ENCODE results near the gene SSTR3. TPM values are rescaled to one million over a fixed set of nuclear protein-coding genes. Genes with fewer than 3 reads are reported as not detected.

The SSTR3 gene
- total and polyA plus RNA-seq, 2 of the 13 experiments (the other 11 are each of a cell fraction or from before 2014, with no cell fraction given): 0.08 to 0.64 TPM

DNA sequence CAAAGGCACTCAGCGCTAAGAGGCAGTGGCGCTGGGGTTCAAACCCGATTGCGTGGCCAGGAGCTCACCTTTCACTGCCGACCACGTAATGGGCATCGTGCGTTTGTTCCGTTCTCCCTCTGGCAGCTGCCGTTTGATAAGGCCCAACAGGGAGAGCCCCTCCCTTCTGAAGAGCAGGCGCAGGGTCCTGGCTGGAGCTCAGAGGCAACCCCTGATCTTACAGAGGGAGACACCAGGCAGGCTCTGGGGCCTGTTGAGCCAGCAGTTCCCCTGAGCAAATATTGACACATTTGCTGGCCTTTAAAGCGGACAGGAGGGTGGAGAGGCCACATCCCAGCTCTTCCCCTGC, 12.5 kb downstream of the SSTR3 start (continued):
- TF ChIP-seq, protein P1, sequence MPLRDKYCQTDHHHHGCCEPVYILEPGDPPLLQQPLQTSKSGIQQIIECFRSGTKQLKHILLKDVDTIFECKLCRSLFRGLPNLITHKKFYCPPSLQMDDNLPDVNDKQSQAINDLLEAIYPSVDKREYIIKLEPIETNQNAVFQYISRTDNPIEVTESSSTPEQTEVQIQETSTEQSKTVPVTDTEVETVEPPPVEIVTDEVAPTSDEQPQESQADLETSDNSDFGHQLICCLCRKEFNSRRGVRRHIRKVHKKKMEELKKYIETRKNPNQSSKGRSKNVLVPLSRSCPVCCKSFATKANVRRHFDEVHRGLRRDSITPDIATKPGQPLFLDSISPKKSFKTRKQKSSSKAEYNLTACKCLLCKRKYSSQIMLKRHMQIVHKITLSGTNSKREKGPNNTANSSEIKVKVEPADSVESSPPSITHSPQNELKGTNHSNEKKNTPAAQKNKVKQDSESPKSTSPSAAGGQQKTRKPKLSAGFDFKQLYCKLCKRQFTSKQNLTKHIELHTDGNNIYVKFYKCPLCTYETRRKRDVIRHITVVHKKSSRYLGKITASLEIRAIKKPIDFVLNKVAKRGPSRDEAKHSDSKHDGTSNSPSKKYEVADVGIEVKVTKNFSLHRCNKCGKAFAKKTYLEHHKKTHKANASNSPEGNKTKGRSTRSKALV (CRISPR knock-in tag; IDR thresholded peaks at IDR 0.05): no peak; the same call in 1 of the 2 replicates
- TF ChIP-seq SRY (CRISPR knock-in tag; IDR thresholded peaks at IDR 0.05): no peak
- TF ChIP-seq, protein P2, sequence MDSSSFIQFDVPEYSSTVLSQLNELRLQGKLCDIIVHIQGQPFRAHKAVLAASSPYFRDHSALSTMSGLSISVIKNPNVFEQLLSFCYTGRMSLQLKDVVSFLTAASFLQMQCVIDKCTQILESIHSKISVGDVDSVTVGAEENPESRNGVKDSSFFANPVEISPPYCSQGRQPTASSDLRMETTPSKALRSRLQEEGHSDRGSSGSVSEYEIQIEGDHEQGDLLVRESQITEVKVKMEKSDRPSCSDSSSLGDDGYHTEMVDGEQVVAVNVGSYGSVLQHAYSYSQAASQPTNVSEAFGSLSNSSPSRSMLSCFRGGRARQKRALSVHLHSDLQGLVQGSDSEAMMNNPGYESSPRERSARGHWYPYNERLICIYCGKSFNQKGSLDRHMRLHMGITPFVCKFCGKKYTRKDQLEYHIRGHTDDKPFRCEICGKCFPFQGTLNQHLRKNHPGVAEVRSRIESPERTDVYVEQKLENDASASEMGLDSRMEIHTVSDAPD (CRISPR knock-in tag; IDR thresholded peaks at IDR 0.05): no peak; the same call in 1 of the 2 replicates
- TF ChIP-seq DR1 (CRISPR knock-in tag; IDR thresholded peaks at IDR 0.05): no peak
- 0 out of 2 replicates have a peak, but pooled peaks have one; percentile 18 for TF ChIP-seq ZNF816 (CRISPR knock-in tag; IDR thresholded peaks at IDR 0.05; ENCODE audit: borderline replicate concordance)
- peak; percentile 60 for TF ChIP-seq SP5 (CRISPR knock-in tag; IDR thresholded peaks at IDR 0.05; ENCODE audit: borderline replicate concordance, low read depth)
- no peak for TF ChIP-seq ZNF225 (CRISPR knock-in tag; IDR thresholded peaks at IDR 0.05)
- TF ChIP-seq RXRB (CRISPR knock-in tag; IDR thresholded peaks at IDR 0.05; ENCODE audit: borderline replicate concordance): peak; percentile 49; the same call in 1 of the 2 replicates
- no peak for TF ChIP-seq ZNF160 (CRISPR knock-in tag; IDR thresholded peaks at IDR 0.05)
- no peak for TF ChIP-seq ZBTB1 (CRISPR knock-in tag; IDR thresholded peaks at IDR 0.05; ENCODE audit: borderline replicate concordance)
- peak in 1 of 2 experiments; percentile 19; a peak in 1 of 4 replicates for TF ChIP-seq MAFK (conservative IDR thresholded peaks at IDR 0.05 in 1 of 2, IDR thresholded peaks at IDR 0.05 in 1 of 2; ENCODE audit: low read length in 2 of 2)
- TF ChIP-seq, protein P3, sequence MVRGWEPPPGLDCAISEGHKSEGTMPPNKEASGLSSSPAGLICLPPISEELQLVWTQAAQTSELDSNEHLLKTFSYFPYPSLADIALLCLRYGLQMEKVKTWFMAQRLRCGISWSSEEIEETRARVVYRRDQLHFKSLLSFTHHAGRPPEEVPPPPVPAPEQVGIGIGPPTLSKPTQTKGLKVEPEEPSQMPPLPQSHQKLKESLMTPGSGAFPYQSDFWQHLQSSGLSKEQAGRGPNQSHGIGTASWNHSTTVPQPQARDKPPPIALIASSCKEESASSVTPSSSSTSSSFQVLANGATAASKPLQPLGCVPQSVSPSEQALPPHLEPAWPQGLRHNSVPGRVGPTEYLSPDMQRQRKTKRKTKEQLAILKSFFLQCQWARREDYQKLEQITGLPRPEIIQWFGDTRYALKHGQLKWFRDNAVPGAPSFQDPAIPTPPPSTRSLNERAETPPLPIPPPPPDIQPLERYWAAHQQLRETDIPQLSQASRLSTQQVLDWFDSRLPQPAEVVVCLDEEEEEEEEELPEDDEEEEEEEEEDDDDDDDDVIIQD (CRISPR knock-in tag; IDR thresholded peaks at IDR 0.05; ENCODE audit: low read depth): no peak
- TF ChIP-seq AGO2 (optimal IDR thresholded peaks at IDR 0.05; ENCODE audit: low read depth, low read length): no peak
- TF ChIP-seq ZNF501 (CRISPR knock-in tag; IDR thresholded peaks at IDR 0.05): no peak; the same call in 1 of the 2 replicates
- no peak for TF ChIP-seq ZNF672 (CRISPR knock-in tag; IDR thresholded peaks at IDR 0.05)
- no peak; the same call in 1 of the 2 replicates for TF ChIP-seq POGZ (CRISPR knock-in tag; IDR thresholded peaks at IDR 0.05)
- TF ChIP-seq ZNF136 (CRISPR knock-in tag; IDR thresholded peaks at IDR 0.05; ENCODE audit: low read depth): no peak
- TF ChIP-seq ZBTB3 (CRISPR knock-in tag; IDR thresholded peaks at IDR 0.05; ENCODE audit: borderline replicate concordance, low read depth): no peak
- no peak for TF ChIP-seq ZNF207 (IDR thresholded peaks at IDR 0.05; ENCODE audit: borderline replicate concordance)
- TF ChIP-seq ZKSCAN1 (IDR thresholded peaks at IDR 0.05; ENCODE audit: low read length): no peak
- TF ChIP-seq ARID2 (CRISPR knock-in tag; IDR thresholded peaks at IDR 0.05; ENCODE audit: borderline replicate concordance): no peak
- TF ChIP-seq ZNF790 (CRISPR knock-in tag; IDR thresholded peaks at IDR 0.05; ENCODE audit: borderline replicate concordance): no peak
- TF ChIP-seq ZNF841 (CRISPR knock-in tag; IDR thresholded peaks at IDR 0.05; ENCODE audit: borderline replicate concordance): no peak
- TF ChIP-seq SRSF4 (IDR thresholded peaks at IDR 0.05; ENCODE audit: low read depth, low read length, poor library complexity, severe bottlenecking): no peak
- no peak for TF ChIP-seq ZNF224 (CRISPR knock-in tag; IDR thresholded peaks at IDR 0.05)
- TF ChIP-seq POLR2G (IDR thresholded peaks at IDR 0.05; ENCODE audit: low read depth, low read length): no peak
- TF ChIP-seq SAFB2 (CRISPR knock-in tag; IDR thresholded peaks at IDR 0.05; ENCODE audit: borderline replicate concordance, low read depth): no peak
- no peak for TF ChIP-seq NR2F2 (IDR thresholded peaks at IDR 0.05; ENCODE audit: borderline replicate concordance, low read depth)
- peak; percentile 41; the same call in 1 of the 2 replicates for TF ChIP-seq ZNF331 (CRISPR knock-in tag; IDR thresholded peaks at IDR 0.05)
